Body of pancreas (tissue), 4 donors: ENCODE measurements around the gene EXOC2. TPM values are rescaled to one million over a fixed set of nuclear protein-coding genes. Genes with fewer than 3 reads are reported as not detected.

Experiments used
- ATAC-seq: fragments of 150-250 bp; one replicate; pipeline ENCODE4 v1.9.1; 2016
- DNase-seq, 4 donors: peaks; one replicate each; pipeline ENCODE4 v3.0.0-alpha.2; 2019
- H3K27ac ChIP-seq, 4 donors: fragments of 200-600 bp; sonication (generic); 1 replicate in 3 of 4; 2 replicates in 1 of 4; pipeline versions ENCODE4 v1.5.1 to v1.6.1; 2016 to 2019; ENCODE audit warnings: mild to moderate bottlenecking in 1 of 4, mixed read lengths in 1 of 4, moderate library complexity in 1 of 4
- H3K27me3 ChIP-seq, 2 donors: fragments of 200-600 bp; sonication (generic); one replicate each; pipeline ENCODE4 v1.6.0; 2016; ENCODE audit warnings: mild to moderate bottlenecking in 1 of 2
- H3K36me3 ChIP-seq, 2 donors: fragments of 200-600 bp; sonication (generic); replicated peaks in 1 of 2; 2 replicates each; pipeline ENCODE4 v1.5.1; 2016; ENCODE audit warnings: low read depth in 2 of 2; ENCODE audit not compliant: insufficient read depth in 1 of 2
- H3K4me1 ChIP-seq: fragments of 200-600 bp; sonication (generic); one replicate; pipeline ENCODE4 v1.6.0; 2016
- H3K4me3 ChIP-seq, 2 donors: fragments of 200-600 bp; sonication (generic); 1 replicate in 1 of 2; 2 replicates in 1 of 2; pipeline ENCODE4 v1.5.1; 2016 to 2019
- H3K9me3 ChIP-seq, 3 donors: fragments of 200-600 bp; sonication (generic); 1 replicate in 2 of 3; 2 replicates in 1 of 3; pipeline ENCODE4 v1.5.1; 2016
- CTCF ChIP-seq, 7 experiments: fragments of 450-650 bp in 4 of 7; fragments of 200-600 bp in 3 of 7; sonication (generic) in 3 of 7; IDR thresholded peaks; one replicate each; pipeline ENCODE4 v1.5.1; 2016 to 2019; ENCODE audit warnings: antibody characterized with exemption in 7 of 7
- POLR2A ChIP-seq, 3 donors: fragments of 450-650 bp; IDR thresholded peaks; one replicate each; pipeline ENCODE4 v1.6.1; 2016; ENCODE audit warnings: antibody characterized with exemption in 3 of 3, mild to moderate bottlenecking in 2 of 3
- WGBS, 2 donors: methylation state at CpG; one replicate each; pipeline ENCODE4 v1.1.5; 2017; 5-methylcytosine and 5-hydroxymethylcytosine counted together
- intact Hi-C: fragments of 100-400 bp; cut with DNase I; formaldehyde crosslinking; loops from one replicate; pipeline ENCODE4 v1.15.1; 2023
- total RNA-seq, 2 donors: library from RNA; depleted of rRNA; stranded (reverse); fragments of >200 nt; gene quantifications; one replicate each; pipeline ENCODE4 v1.1.0, GENCODE V29; 2016

Gene EXOC2
- total RNA-seq, result 10 to 100 TPM; 10.5 to 10.6 TPM

DNA sequence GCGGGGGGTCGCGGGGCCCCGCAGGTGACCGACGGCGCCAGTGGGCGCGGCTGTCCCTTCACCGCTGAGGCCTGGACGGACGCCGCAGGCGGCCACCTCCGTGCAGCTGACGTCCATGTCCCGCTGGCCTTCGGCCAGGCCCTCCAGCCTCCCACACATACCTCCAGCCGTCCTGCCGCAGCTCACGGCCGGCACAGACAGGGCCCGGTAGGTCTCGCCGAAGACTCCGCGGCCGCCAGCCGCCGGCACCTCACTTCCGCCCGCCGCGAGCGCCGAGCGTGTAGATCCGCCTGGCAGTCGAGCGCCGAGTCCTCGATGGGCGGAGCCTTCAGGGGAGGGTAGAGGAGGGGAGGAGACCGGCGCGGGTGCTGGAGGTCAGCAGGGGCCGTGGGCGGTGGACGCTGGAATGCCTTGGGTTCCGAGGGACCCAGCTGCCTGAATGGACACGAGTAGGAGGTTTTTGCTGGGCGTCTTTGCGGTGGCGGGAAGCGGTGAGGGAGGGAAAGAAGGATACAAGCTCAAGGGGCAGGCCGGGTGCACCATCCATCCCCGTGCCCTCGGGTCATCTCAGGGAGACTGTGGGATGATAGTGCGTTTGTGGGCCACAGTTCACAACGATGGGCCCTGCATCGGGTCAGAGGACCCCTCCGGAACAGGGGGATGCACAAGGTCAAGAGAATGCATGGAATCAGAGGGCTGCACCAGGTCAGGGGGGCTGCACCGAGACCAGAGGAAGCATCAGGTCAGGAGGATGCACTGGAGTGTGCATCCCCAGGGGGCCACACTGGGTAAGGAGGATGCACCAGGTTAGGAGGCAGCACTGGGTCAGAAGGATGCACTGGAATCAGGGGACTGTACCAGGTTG is at the start of gene EXOC2:
EXOC2 (minus strand) TSS at position 282 of the 865 bp plus-strand sequence. CDS start 55,321 bp downstream, outside the sequence.
- Histone ChIP-seq H3K4me1 (peaks cover 4% of the 10 kb centered on the region), H3K4me3 (peak within 1 kb of the TSS; percentile 82 to 92), H3K36me3 (no peaks in the 10 kb centered on the region), H3K27me3 (no peaks in the 10 kb centered on the region), H3K9me3 (no peaks in the 10 kb centered on the region), H3K27ac (peak within 1 kb of the TSS; percentile 77 to 87 (median 83))
- no peak for TF ChIP-seq CTCF (IDR thresholded peaks at IDR 0.05)
- TF ChIP-seq POLR2A (IDR thresholded peaks at IDR 0.05), result peak; percentile 69 to 82 (median 80)
- intact Hi-C loops, result no loop called here
- DNase-seq (peak; percentile 82 to 88 (median 85)), ATAC-seq (peak; percentile 96)
- WGBS, 2 donors, result 0 to 3% methylated on average over 19 to 61 of the region's 63 CpGs

GRCh38 chr6:741410-742339 is 48.7 kb upstream of the EXOC2 start:
- 85 to 93% methylated on average over 5 of the region's 5 CpGs for WGBS, 2 donors
- Histone ChIP-seq H3K4me1 (no peaks in the 10 kb centered on the region), H3K4me3 (no peak overlapping the region), H3K27ac (no peak overlapping the region), H3K36me3 (no peaks in the 10 kb centered on the region), H3K9me3 (no peaks in the 10 kb centered on the region), H3K27me3 (no peaks in the 10 kb centered on the region)
- intact Hi-C loops, result no loop called here
- ATAC-seq (no peak), DNase-seq (no peak)
- TF ChIP-seq POLR2A (IDR thresholded peaks at IDR 0.05), result no peak
- TF ChIP-seq CTCF (IDR thresholded peaks at IDR 0.05), result no peak

- H3K4me3 ChIP-seq, result no peak overlapping the region
- WGBS, 2 donors, result 69 to 83% methylated on average over 20 of the region's 20 CpGs
- TF ChIP-seq POLR2A (IDR thresholded peaks at IDR 0.05) (no peak), CTCF (IDR thresholded peaks at IDR 0.05) (no peak)
- H3K27ac ChIP-seq, result no peak overlapping the region
- no peaks in the 10 kb centered on the region for H3K4me1 ChIP-seq
- no peaks in the 10 kb centered on the region for H3K27me3 ChIP-seq
- intact Hi-C loops, result no loop called here
- DNase-seq (no peak), ATAC-seq (no peak)
- H3K9me3 ChIP-seq, result no peaks in the 10 kb centered on the region
- H3K36me3 ChIP-seq, result no peaks in the 10 kb centered on the region
Measured at GRCh38 chr6:736657-737446, 43.9 kb upstream of the EXOC2 start.

GRCh38 chr6:733431-734219 is 40.7 kb upstream of the EXOC2 start:
- intact Hi-C loops, result no loop called here
- no peaks in the 10 kb centered on the region for H3K9me3 ChIP-seq
- no peak overlapping the region for H3K4me3 ChIP-seq
- H3K27ac ChIP-seq, result no peak overlapping the region
- DNase-seq, result no peak
- no peaks in the 10 kb centered on the region for H3K36me3 ChIP-seq
- no peak for ATAC-seq
- no peaks in the 10 kb centered on the region for H3K4me1 ChIP-seq
- TF ChIP-seq CTCF (IDR thresholded peaks at IDR 0.05), result no peak
- no peak for TF ChIP-seq POLR2A (IDR thresholded peaks at IDR 0.05)
- H3K27me3 ChIP-seq, result no peaks in the 10 kb centered on the region
- 80 to 83% methylated on average over 14 of the region's 14 CpGs for WGBS, 2 donors
